Measurements from ENCODE around the gene PRPS1L1.

- TF ChIP-seq POLR2AphosphoS5 (IDR thresholded peaks at IDR 0.05; ENCODE audit: low read depth) (no peak), CTCF (conservative IDR thresholded peaks at IDR 0.05; ENCODE audit: low read depth in 2 of 2) (no peak), ETS1 (IDR thresholded peaks at IDR 0.05) (no peak), JUNB (IDR thresholded peaks at IDR 0.05; ENCODE audit: unreplicated experiment) (no peak), EZH2 (IDR thresholded peaks at IDR 0.05; ENCODE audit: low read depth, unreplicated experiment) (no peak), REST (IDR thresholded peaks at IDR 0.05; ENCODE audit: unreplicated experiment) (no peak), ZNF114 (CRISPR knock-in tag; IDR thresholded peaks at IDR 0.05) (no peak)
Observed at GRCh38 chr7:18045171-18045570, 17.5 kb upstream of the PRPS1L1 start.
